Left ventricle myocardium inferior (tissue), 1 donor: ENCODE measurements around the gene IRF2BPL. TPM values are rescaled to one million over a fixed set of nuclear protein-coding genes. Genes with fewer than 3 reads are reported as not detected.

Source experiments
- DNase-seq: peaks from one replicate; pipeline ENCODE4 v3.0.0-alpha.2; 2020
- H3K27ac ChIP-seq: fragments of 200-600 bp; replicated peaks from 2 replicates; pipeline ENCODE4 v1.8.0; 2021
- H3K27me3 ChIP-seq: fragments of 200-600 bp; 2 replicates; pipeline ENCODE4 v1.8.0; 2021; ENCODE audit warnings: low read depth
- H3K36me3 ChIP-seq: fragments of 200-600 bp; 2 replicates; pipeline ENCODE4 v1.8.0; 2021
- H3K4me1 ChIP-seq: fragments of 200-600 bp; 2 replicates; pipeline ENCODE4 v1.8.0; 2021
- H3K4me3 ChIP-seq: fragments of 200-600 bp; 2 replicates; pipeline ENCODE4 v1.8.0; 2021; ENCODE audit warnings: mild to moderate bottlenecking, moderate library complexity
- H3K9me3 ChIP-seq: fragments of 200-600 bp; replicated peaks from 2 replicates; pipeline ENCODE4 v1.8.0; 2021
- intact Hi-C: fragments of 100-400 bp; cut with micrococcal nuclease; formaldehyde crosslinking; loops from one replicate; pipeline ENCODE4 v1.11.0; 2022
- total RNA-seq: library from RNA; stranded (reverse); fragmentation: NEBNext Ultra II Directional; extraction: Animal tissue kit (Norgen Biotek cat#: 25700); gene quantifications from one replicate; pipeline ENCODE4 v1.2.1, GENCODE V29; 2021
- TF ChIP-seq, protein P1 (sequence below): fragments of 200-600 bp; IDR thresholded peaks from 2 replicates; pipeline ENCODE4 v1.8.0; 2021; ENCODE audit warnings: antibody characterized with exemption, mild to moderate bottlenecking, borderline replicate concordance
- donor health status: DM: no; HTN: yes; CAD: no; lungs with severe emphysema.

Gene IRF2BPL
- total RNA-seq, 1 donor from 2014 or later, result 35.5 TPM

DNA sequence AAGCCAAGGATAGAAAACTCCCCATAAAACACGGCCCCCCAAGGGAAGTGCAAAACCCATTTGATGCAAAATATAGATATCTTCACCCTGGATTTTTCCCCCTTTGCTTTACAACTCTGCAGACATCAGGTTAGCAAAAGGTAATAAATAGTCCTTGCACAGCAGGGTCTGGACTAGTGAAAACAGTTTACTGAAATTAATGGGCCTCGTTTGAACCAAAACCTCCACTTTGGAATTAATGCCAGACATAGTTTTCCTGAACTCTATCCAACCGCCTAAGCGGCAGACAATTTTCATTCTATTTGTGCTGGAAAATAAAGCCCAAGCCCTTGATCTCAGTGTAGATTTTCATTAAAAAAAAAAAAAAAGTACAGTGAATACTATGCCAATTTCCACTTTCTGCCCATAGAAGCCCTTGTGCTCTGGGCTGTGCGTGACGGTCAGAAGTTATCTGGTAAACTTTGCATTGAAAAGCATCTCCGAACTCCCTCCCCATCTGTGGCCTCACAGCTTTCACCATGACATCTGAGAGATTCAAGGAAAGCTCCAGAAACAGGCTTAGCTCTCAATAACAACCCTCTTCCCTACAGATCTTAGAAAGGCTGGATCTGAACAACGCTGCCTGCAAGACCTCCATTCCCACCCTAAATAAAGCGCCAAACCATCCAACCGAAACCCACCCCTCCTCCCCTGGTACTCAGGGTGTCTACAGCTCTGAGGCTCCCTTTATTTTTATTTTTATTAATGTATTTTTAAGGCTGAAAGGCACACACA lies 11.0 kb upstream of the IRF2BPL start:
- no peak for DNase-seq
- no peaks in the 10 kb centered on the region for H3K9me3 ChIP-seq
- peak overlapping the region; percentile 100 for H3K27ac ChIP-seq
- H3K36me3 ChIP-seq, result no peaks in the 10 kb centered on the region
- TF ChIP-seq, protein P1, sequence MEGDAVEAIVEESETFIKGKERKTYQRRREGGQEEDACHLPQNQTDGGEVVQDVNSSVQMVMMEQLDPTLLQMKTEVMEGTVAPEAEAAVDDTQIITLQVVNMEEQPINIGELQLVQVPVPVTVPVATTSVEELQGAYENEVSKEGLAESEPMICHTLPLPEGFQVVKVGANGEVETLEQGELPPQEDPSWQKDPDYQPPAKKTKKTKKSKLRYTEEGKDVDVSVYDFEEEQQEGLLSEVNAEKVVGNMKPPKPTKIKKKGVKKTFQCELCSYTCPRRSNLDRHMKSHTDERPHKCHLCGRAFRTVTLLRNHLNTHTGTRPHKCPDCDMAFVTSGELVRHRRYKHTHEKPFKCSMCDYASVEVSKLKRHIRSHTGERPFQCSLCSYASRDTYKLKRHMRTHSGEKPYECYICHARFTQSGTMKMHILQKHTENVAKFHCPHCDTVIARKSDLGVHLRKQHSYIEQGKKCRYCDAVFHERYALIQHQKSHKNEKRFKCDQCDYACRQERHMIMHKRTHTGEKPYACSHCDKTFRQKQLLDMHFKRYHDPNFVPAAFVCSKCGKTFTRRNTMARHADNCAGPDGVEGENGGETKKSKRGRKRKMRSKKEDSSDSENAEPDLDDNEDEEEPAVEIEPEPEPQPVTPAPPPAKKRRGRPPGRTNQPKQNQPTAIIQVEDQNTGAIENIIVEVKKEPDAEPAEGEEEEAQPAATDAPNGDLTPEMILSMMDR, result no peak
- H3K4me3 ChIP-seq, result peak overlapping the region; percentile 60
- intact Hi-C loops, result no loop called here
- H3K27me3 ChIP-seq, result no peaks in the 10 kb centered on the region
- H3K4me1 ChIP-seq, result peaks cover 89% of the 10 kb centered on the region

- intact Hi-C loops, result no loop called here
- Histone ChIP-seq H3K27ac (peak overlapping the region; percentile 100), H3K36me3 (no peaks in the 10 kb centered on the region), H3K9me3 (no peaks in the 10 kb centered on the region), H3K27me3 (no peaks in the 10 kb centered on the region), H3K4me1 (peaks cover 86% of the 10 kb centered on the region), H3K4me3 (no peak overlapping the region)
- no peak for DNase-seq
- TF ChIP-seq, protein P1, result no peak
Observed at GRCh38 chr14:77037938-77038568, 9.5 kb upstream of the IRF2BPL start.

DNA sequence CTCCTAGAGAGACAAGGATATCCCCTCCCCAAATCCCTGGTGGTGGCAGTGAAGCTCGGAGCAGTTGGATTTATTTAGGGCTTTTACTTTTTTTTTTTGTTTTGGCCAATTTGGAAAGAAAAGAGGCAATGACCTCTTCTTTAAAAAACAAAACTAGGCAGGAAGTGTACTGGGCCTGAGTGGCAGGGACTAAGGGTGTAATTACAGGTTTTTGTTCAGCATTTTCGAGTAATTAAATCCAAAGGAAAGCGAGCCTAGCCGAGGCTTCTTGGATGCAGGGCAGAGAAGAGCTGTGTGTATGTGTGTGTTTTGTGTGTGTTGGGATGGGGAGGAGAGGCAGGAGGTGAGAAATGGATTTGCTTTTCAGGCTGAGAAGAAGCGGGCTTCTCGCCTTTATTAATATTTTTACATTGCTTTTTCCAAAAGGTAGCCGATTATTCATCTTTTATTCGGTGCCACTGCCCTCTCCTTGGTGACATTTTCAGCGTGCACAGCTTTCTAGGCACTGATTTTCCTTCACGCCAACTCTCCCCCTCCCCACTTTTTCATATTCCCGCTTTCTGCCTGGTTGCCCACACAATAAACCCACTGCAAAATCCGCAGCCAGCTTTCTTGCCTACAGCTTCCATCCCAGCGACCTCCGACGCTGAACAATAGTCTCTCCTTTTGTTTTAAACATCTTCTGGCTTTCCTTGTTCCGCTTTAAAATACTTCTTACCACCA lies 8.9 kb upstream of the IRF2BPL start:
- H3K36me3 ChIP-seq, result no peaks in the 10 kb centered on the region
- no peak for DNase-seq
- H3K4me3 ChIP-seq, result no peak overlapping the region
- H3K9me3 ChIP-seq, result no peaks in the 10 kb centered on the region
- H3K27me3 ChIP-seq, result no peaks in the 10 kb centered on the region
- intact Hi-C loops, result no loop called here
- peaks cover 86% of the 10 kb centered on the region for H3K4me1 ChIP-seq
- H3K27ac ChIP-seq, result peak overlapping the region; percentile 100
- TF ChIP-seq, protein P1, result no peak

- Histone ChIP-seq H3K27me3 (no peaks in the 10 kb centered on the region), H3K4me3 (no peak overlapping the region), H3K9me3 (no peaks in the 10 kb centered on the region), H3K27ac (peak overlapping the region; percentile 100), H3K4me1 (peaks cover 86% of the 10 kb centered on the region), H3K36me3 (no peaks in the 10 kb centered on the region)
- TF ChIP-seq, protein P1, result no peak
- intact Hi-C loops, result no loop called here
- no peak for DNase-seq
Observed at GRCh38 chr14:77036484-77037214, 8.1 kb upstream of the IRF2BPL start.

- TF ChIP-seq, protein P1, result no peak
- no peaks in the 10 kb centered on the region for H3K9me3 ChIP-seq
- intact Hi-C loops, result no loop called here
- H3K27ac ChIP-seq, result peak overlapping the region; percentile 100
- H3K4me3 ChIP-seq, result no peak overlapping the region
- peaks cover 88% of the 10 kb centered on the region for H3K4me1 ChIP-seq
- DNase-seq, result no peak
- H3K27me3 ChIP-seq, result no peaks in the 10 kb centered on the region
- no peaks in the 10 kb centered on the region for H3K36me3 ChIP-seq
Observed at GRCh38 chr14:77035267-77035666, 6.8 kb upstream of the IRF2BPL start.
